ENCODE data around the gene SLCO3A1. TPM values are rescaled to one million over a fixed set of nuclear protein-coding genes. Genes with fewer than 3 reads are reported as not detected.

The SLCO3A1 gene
- total RNA-seq, 1 donor from 2014 or later, result 65.8 TPM

DNA sequence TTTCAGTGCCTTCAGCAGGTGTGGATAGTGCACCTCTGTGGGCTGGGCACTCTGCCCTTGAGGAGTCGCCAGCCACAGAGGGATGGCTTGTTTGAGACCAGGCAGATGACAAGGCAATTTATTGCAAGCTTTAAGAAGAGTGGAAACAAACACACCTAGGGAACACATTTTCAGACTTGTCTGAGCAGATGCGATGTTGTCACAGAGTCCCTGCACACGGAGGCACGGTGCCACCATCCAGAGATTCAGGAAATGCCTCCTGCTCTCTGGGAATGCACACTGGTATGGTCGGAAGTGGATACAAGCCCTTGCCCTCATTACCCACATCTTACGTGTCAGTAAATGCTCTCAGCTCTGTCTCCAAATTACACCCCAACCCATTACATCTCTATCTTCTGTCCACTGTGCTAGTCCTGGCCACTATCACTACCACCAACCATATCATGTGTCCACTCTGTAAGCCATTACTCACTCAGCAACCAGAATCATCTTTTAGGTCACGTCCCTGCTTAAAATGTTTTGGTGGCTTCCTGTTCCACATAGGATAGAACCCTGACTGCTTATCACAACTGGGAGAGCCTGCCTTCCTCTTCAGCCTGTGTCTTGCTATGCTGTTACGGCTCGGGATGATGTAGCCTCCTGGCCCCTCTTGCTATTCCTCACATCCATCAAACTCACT is 196.9 kb downstream of the SLCO3A1 start:
- Histone ChIP-seq H3K4me1 (peaks cover 35% of the 10 kb centered on the region), H3K4me3 (no peak overlapping the region), H3K9me3 (no peaks in the 10 kb centered on the region), H3K27me3 (no peaks in the 10 kb centered on the region), H3K27ac (peak overlapping the region; percentile 33), H3K36me3 (no peaks in the 10 kb centered on the region)
- no peak for DNase-seq (ENCODE audit: extremely low spot score in 2 of 2)
- intact Hi-C loops (cut with DNase I), result no loop called here
- TF ChIP-seq, protein P1, sequence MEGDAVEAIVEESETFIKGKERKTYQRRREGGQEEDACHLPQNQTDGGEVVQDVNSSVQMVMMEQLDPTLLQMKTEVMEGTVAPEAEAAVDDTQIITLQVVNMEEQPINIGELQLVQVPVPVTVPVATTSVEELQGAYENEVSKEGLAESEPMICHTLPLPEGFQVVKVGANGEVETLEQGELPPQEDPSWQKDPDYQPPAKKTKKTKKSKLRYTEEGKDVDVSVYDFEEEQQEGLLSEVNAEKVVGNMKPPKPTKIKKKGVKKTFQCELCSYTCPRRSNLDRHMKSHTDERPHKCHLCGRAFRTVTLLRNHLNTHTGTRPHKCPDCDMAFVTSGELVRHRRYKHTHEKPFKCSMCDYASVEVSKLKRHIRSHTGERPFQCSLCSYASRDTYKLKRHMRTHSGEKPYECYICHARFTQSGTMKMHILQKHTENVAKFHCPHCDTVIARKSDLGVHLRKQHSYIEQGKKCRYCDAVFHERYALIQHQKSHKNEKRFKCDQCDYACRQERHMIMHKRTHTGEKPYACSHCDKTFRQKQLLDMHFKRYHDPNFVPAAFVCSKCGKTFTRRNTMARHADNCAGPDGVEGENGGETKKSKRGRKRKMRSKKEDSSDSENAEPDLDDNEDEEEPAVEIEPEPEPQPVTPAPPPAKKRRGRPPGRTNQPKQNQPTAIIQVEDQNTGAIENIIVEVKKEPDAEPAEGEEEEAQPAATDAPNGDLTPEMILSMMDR (IDR thresholded peaks at IDR 0.05), result no peak
- TF ChIP-seq POLR2A (IDR thresholded peaks at IDR 0.05), result no peak
- TF ChIP-seq POLR2AphosphoS5 (IDR thresholded peaks at IDR 0.05; ENCODE audit: insufficient read depth in 1 of 2, low read depth in 1 of 2), result no peak

DNA sequence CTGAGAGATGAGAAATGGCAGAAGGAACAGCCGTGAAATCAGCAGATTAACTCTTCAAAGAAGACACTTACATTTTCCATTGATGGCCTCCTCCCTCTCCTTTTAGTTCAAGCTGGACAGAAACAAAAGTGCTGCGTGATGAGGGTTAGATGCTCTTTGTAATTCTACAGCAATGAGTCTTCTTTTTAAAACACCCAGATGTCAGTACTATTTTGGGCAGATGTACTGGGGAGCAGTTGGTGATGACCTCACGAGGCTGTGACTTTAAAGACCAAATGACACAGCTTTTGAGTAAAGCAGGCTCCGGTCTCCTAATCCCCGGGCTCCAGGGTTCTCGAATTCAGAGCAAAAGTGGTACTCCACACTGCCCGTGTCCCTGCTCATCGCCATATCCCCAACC is 198.2 kb downstream of the SLCO3A1 start:
- Histone ChIP-seq H3K4me3 (no peak overlapping the region), H3K4me1 (peaks cover 35% of the 10 kb centered on the region), H3K27ac (no peak overlapping the region), H3K27me3 (no peaks in the 10 kb centered on the region), H3K36me3 (no peaks in the 10 kb centered on the region), H3K9me3 (no peaks in the 10 kb centered on the region)
- intact Hi-C loops (cut with DNase I), result no loop called here
- TF ChIP-seq, protein P1 (IDR thresholded peaks at IDR 0.05), result no peak
- TF ChIP-seq POLR2A (IDR thresholded peaks at IDR 0.05), result no peak
- TF ChIP-seq POLR2AphosphoS5 (IDR thresholded peaks at IDR 0.05; ENCODE audit: insufficient read depth in 1 of 2, low read depth in 1 of 2), result no peak
- DNase-seq (ENCODE audit: extremely low spot score in 2 of 2), result no peak

DNA sequence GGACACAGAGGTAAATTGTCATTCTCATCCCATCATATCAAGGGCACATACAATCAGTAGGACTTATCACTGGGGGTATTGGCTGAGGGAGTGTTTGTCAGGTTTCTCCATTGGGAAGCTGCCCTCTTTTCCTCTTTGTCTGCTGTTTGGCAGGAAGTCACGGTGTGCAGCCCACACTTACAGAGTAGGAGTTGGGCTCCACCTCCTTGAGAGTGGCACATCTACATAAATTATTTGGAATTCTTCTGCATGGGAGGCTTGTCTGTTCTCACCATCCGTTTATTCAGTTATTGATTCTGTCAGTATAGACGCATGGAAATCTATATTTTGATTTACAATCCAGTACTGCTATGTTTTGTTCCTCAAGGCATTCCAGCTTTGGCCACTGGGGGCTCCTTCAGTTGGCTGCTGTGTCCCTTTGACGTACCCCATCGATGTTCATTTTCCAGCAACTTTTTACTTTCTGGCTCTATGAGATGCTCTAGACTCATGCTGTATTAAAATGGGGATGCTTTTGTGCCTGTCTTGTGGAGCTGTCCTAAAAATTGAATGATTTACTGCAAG is 200.3 kb downstream of the SLCO3A1 start:
- no peaks in the 10 kb centered on the region for H3K27me3 ChIP-seq
- intact Hi-C loops (cut with DNase I), result no loop called here
- no peak overlapping the region for H3K4me3 ChIP-seq
- H3K36me3 ChIP-seq, result no peaks in the 10 kb centered on the region
- DNase-seq (ENCODE audit: extremely low spot score in 2 of 2), result no peak
- H3K27ac ChIP-seq, result no peak overlapping the region
- TF ChIP-seq POLR2A (IDR thresholded peaks at IDR 0.05) (no peak), POLR2AphosphoS5 (IDR thresholded peaks at IDR 0.05; ENCODE audit: insufficient read depth in 1 of 2, low read depth in 1 of 2) (no peak)
- TF ChIP-seq, protein P1 (IDR thresholded peaks at IDR 0.05), result no peak
- peaks cover 38% of the 10 kb centered on the region for H3K4me1 ChIP-seq
- H3K9me3 ChIP-seq, result no peaks in the 10 kb centered on the region

DNA sequence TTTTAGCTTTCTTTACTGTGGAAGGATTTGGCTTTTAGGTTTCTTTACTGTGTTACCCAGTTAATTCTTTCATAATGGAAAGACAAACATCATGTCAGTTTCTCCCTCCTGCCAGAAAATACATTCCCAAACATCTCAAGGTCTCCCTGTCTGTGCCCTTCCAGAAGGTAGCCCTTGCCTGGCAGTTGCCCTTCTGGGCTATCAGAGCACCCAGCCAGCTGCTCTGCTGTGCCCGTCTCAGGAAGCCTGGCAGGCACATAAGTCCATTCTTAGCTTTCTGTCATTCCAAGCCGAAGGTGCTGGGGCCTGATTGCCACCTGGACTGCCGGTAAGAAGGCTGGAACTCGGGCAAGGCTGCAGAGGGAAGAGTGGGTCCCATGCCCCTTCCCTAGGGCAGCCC is 203.4 kb downstream of the SLCO3A1 start:
- no peak for TF ChIP-seq POLR2AphosphoS5 (IDR thresholded peaks at IDR 0.05; ENCODE audit: insufficient read depth in 1 of 2, low read depth in 1 of 2)
- no peak for TF ChIP-seq POLR2A (IDR thresholded peaks at IDR 0.05)
- TF ChIP-seq, protein P1 (IDR thresholded peaks at IDR 0.05), result no peak
- no peak overlapping the region for H3K4me3 ChIP-seq
- H3K36me3 ChIP-seq, result no peaks in the 10 kb centered on the region
- intact Hi-C loops (cut with DNase I), result no loop called here
- no peak for DNase-seq (ENCODE audit: extremely low spot score in 2 of 2)
- no peak overlapping the region for H3K27ac ChIP-seq
- no peaks in the 10 kb centered on the region for H3K9me3 ChIP-seq
- no peaks in the 10 kb centered on the region for H3K27me3 ChIP-seq
- peaks cover 17% of the 10 kb centered on the region for H3K4me1 ChIP-seq
